Neutrophil (primary cell): Measurements from ENCODE around the gene LHX5.

Source experiments
- H3K27ac ChIP-seq: fragments of 200-600 bp; sonication (generic); 2 replicates; pipeline ENCODE4 v1.5.1; 2016; ENCODE audit warnings: mild to moderate bottlenecking, moderate library complexity
- H3K27me3 ChIP-seq: fragments of 200-600 bp; sonication (generic); 2 replicates; pipeline ENCODE4 v1.6.0; 2016; ENCODE audit warnings: mild to moderate bottlenecking
- H3K36me3 ChIP-seq: fragments of 200-600 bp; sonication (generic); 2 replicates; pipeline ENCODE4 v1.5.1; 2017
- H3K4me1 ChIP-seq, 2 experiments: fragments of 200-600 bp in 1 of 2; sonication (generic) in 1 of 2; 1 replicate in 1 of 2; 2 replicates in 1 of 2; pipeline versions ENCODE4 v1.5.1 to v1.6.1; 2013 to 2016; ENCODE audit warnings: low read depth in 1 of 2, low read length in 1 of 2, mild to moderate bottlenecking in 1 of 2, moderate library complexity in 1 of 2; ENCODE audit not compliant: control insufficient read depth in 1 of 2, insufficient read depth in 1 of 2
- H3K4me3 ChIP-seq, 2 experiments: fragments of 200-600 bp in 1 of 2; sonication (generic) in 1 of 2; 1 replicate in 1 of 2; 2 replicates in 1 of 2; pipeline ENCODE4 v1.5.1; 2013 to 2016; ENCODE audit warnings: low read depth in 1 of 2, low read length in 1 of 2, mild to moderate bottlenecking in 1 of 2, moderate library complexity in 1 of 2
- H3K9me3 ChIP-seq: fragments of 200-600 bp; sonication (generic); 2 replicates; pipeline ENCODE4 v1.5.1; 2016
- TF ChIP-seq, protein P1 (sequence below): fragments of 200-600 bp; sonication (generic); IDR thresholded peaks from 2 replicates; pipeline ENCODE4 v1.5.1; 2016; ENCODE audit warnings: antibody characterized with exemption

LHX5 gene

DNA sequence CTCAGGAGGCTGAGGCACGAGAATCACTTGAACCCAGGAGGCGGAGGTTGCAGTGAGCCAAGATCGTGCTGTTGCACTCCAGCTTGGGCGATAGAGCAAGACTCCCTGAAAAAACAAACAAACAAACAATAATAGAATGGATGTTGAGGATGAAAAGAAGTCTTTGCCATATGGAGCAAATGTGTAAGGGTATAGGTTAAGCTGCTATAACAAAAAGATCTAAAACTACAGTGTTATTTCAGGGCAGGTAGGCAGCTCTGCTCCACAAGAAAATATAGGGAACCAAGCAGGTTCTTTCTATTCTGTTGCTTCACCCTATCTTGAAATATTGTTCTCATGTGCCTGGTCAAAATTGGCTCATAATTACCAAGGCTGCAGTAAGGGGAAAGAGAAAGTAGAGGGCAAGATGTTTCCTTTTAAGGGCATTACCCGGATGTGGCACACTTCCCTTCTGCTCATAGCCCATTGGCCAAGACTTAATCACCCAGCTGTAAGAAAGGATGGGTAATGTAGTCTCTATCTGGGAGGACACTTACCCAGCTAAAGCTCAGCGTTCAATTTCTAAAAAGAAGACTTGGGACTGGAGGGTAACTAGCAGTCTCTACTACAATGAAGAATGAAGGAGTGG lies 26.0 kb downstream of the LHX5 start:
- Histone ChIP-seq H3K27me3 (peaks cover 34% of the 10 kb centered on the region), H3K36me3 (no peaks in the 10 kb centered on the region), H3K9me3 (no peaks in the 10 kb centered on the region), H3K27ac (peak overlapping the region; percentile 38), H3K4me1 (peaks cover 10 to 16% of the 10 kb centered on the region in 2 experiments), H3K4me3 (no peak overlapping the region)
- TF ChIP-seq, protein P1, sequence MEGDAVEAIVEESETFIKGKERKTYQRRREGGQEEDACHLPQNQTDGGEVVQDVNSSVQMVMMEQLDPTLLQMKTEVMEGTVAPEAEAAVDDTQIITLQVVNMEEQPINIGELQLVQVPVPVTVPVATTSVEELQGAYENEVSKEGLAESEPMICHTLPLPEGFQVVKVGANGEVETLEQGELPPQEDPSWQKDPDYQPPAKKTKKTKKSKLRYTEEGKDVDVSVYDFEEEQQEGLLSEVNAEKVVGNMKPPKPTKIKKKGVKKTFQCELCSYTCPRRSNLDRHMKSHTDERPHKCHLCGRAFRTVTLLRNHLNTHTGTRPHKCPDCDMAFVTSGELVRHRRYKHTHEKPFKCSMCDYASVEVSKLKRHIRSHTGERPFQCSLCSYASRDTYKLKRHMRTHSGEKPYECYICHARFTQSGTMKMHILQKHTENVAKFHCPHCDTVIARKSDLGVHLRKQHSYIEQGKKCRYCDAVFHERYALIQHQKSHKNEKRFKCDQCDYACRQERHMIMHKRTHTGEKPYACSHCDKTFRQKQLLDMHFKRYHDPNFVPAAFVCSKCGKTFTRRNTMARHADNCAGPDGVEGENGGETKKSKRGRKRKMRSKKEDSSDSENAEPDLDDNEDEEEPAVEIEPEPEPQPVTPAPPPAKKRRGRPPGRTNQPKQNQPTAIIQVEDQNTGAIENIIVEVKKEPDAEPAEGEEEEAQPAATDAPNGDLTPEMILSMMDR: no peak

DNA sequence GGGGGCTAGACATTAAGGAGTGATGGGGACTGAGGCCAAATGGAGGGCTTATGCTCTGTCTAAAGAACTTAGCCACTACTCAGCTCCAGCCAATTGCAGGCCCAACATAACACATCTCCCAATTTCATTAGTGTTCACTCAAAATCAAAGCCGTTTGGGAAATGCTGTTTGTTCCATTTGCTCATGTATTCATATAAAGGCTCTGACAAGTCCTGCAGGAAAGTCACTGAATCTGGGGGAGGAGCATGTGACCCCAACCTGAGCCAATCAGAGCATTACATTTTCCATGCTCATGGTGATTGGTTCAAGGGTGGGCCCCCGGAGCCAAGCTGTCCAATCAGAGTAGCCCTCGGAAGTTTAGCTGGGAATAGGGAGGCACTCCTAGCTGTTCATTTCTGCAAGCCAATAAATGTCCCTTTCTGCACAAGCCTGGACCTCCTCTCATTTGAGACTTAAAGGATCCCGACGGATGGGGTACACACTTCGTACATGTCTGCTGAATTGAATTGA lies 28.6 kb downstream of the LHX5 start:
- H3K27me3 ChIP-seq: peaks cover 24% of the 10 kb centered on the region
- H3K9me3 ChIP-seq: no peaks in the 10 kb centered on the region
- no peak overlapping the region for H3K4me3 ChIP-seq
- no peaks in the 10 kb centered on the region for H3K36me3 ChIP-seq
- no peak overlapping the region for H3K27ac ChIP-seq
- peaks cover 10 to 16% of the 10 kb centered on the region in 2 experiments for H3K4me1 ChIP-seq
- TF ChIP-seq, protein P1: no peak

DNA sequence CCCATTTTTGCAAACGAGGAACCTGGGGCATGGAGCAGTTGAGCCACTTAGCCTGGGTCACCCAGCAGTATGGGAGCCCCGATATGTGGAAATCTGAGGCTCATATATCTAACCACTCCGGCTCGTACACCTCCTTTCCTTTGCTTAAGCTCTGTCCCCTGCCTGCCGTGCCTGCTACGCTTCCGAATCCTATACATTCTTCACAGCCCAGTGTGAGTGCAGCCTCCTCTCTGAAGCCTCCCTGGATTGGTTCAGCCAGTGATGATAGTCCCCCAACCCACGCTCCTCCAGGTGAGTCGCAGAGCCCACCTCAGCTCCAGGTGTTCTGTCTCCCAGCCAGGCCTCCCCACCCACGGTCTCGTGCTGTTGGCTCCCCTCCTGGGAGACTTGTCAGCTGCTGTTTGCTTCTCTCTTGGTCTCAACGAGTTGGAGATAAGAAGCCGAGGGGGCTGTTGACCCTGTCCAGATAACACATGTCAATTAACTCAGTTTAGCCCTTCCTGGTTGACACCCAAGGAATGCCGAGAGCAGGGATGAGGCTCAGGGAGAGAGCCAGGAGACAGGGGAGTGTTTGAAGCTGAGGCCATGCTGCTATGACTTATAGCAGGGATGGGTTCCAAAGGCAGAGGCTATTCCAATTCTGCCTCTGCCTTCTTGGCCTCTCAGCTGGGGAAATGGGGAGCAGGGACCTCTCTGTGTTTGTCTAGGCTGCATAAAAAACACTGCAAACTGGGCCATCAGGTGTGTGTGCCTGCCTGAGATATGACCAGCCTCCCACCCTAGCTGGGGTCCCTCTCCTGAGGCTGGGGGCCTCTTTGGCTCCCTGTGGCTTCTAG lies 30.5 kb downstream of the LHX5 start:
- TF ChIP-seq, protein P1: no peak
- H3K36me3 ChIP-seq: no peaks in the 10 kb centered on the region
- H3K27ac ChIP-seq: no peak overlapping the region
- H3K27me3 ChIP-seq: peaks cover 17% of the 10 kb centered on the region
- peaks cover 10 to 12% of the 10 kb centered on the region in 2 experiments for H3K4me1 ChIP-seq
- no peaks in the 10 kb centered on the region for H3K9me3 ChIP-seq
- no peak overlapping the region for H3K4me3 ChIP-seq

DNA sequence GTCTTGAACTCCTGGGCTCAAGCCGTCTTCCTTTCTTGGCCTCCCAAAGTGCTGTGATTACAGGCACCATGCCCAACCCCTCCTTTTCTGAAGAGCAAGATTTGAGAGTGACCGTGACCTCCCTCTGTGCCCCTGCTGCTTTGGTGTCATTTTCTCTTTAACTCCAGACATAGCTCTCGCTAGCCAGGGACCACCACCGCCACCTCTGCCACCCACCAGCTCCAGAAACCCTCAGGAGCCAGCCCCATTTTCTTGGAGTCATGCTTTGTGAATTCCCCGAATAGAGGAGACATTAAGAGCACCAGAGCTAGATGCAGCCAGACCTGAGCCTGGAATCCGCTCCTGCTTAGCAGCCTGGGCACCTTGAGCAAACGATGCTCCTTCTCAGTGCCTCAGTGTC lies 31.3 kb downstream of the LHX5 start:
- H3K4me3 ChIP-seq: no peak overlapping the region
- H3K36me3 ChIP-seq: no peaks in the 10 kb centered on the region
- no peaks in the 10 kb centered on the region for H3K9me3 ChIP-seq
- TF ChIP-seq, protein P1: no peak
- no peak overlapping the region for H3K27ac ChIP-seq
- H3K4me1 ChIP-seq: peaks cover 4% of the 10 kb centered on the region in 2 experiments
- peaks cover 17% of the 10 kb centered on the region for H3K27me3 ChIP-seq

DNA sequence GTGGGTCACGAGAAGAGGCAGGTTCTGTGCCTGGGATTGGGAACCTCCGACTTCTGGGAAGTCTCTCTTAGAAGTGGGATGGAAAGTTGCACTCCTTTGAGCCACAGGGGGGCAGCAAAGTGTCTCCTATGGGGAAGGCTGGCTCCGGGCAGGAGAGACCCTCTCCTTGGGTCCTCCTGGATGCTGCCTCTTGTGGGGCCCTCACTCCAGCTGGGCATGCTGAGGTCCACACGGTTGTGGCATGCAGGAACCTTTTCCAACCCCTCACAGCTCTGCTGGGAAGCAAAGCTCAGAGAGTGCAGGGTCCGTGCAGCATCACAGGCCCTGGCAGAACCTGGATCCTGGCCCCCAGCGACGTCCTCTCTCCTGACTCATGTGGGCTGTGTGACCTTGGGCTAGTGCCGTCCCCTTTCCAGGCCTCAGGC lies 32.1 kb downstream of the LHX5 start:
- H3K27me3 ChIP-seq: peaks cover 17% of the 10 kb centered on the region
- no peak overlapping the region for H3K4me3 ChIP-seq
- no peaks in the 10 kb centered on the region for H3K9me3 ChIP-seq
- H3K36me3 ChIP-seq: no peaks in the 10 kb centered on the region
- H3K4me1 ChIP-seq: no peaks in the 10 kb centered on the region
- H3K27ac ChIP-seq: no peak overlapping the region
- TF ChIP-seq, protein P1: no peak
